ENCODE results near the gene SMYD3.

SMYD3 gene

DNA sequence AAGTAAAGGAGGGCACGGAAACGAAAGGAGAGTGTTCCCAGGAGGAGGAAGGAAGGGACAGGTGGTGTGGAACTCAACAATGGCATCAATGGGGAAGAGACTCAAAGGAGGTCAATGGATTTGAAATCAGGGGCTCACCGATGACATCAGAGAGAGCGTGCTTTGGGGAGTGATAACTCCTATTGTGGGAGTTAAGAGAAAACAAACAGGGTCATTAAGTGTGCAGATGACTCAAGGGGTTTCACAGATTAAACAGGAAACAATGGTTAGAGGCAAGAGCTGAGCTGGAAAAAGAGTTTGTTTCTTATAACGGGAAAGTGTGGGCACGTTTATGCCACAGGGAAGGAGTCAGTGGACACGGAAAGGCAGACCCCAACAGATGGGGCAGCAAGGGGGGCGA is 629.1 kb downstream of the SMYD3 start:
- no peak overlapping the region for H3K4me3 ChIP-seq (ENCODE audit: low read depth, low read length)
- ChIA-PET CTCF (no interaction called here), POLR2A (no interaction called here)
- no peak overlapping the region for H3K27ac ChIP-seq (ENCODE audit: extremely low read depth, low read depth, low read length)
- no peaks in the 10 kb centered on the region for H3K9me3 ChIP-seq (ENCODE audit: control insufficient read depth, insufficient read depth, low read depth, low read length)
- no peaks in the 10 kb centered on the region for H3K4me1 ChIP-seq (ENCODE audit: control insufficient read depth, insufficient read depth, low read length)
- H3K36me3 ChIP-seq (ENCODE audit: control insufficient read depth in 2 of 2, insufficient read depth in 1 of 2, low read length in 2 of 2): no peaks in the 10 kb centered on the region
- TF ChIP-seq ZNF423 (tag by site-specific recombination; IDR thresholded peaks at IDR 0.05): no peak

DNA sequence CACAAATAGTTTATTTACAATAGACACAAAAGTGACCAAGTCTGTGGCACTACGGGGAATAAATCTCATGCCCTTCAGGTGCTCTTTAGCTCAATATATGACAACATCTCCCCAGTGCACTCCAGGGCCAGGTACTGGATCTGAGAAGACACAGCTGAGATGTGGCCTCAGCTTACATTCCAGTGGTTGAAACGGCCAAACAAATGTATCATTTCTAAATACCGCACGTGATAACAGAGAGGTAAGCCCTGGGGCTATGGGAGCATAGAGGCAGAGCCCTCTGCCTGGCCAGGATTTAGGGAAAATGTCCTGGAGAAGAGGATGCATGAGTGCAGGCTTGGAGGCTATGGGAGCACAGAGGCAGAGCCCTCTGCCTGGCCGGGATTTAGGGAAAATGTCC is 630.5 kb downstream of the SMYD3 start:
- Histone ChIP-seq H3K36me3 (ENCODE audit: control insufficient read depth in 2 of 2, insufficient read depth in 1 of 2, low read length in 2 of 2) (no peaks in the 10 kb centered on the region), H3K27ac (ENCODE audit: extremely low read depth, low read depth, low read length) (no peak overlapping the region), H3K4me1 (ENCODE audit: control insufficient read depth, insufficient read depth, low read length) (no peaks in the 10 kb centered on the region), H3K4me3 (ENCODE audit: low read depth, low read length) (no peak overlapping the region), H3K9me3 (ENCODE audit: control insufficient read depth, insufficient read depth, low read depth, low read length) (no peaks in the 10 kb centered on the region)
- TF ChIP-seq ZNF626 (tag by site-specific recombination; IDR thresholded peaks at IDR 0.05) (no peak), ZNF529 (tag by site-specific recombination; IDR thresholded peaks at IDR 0.05; ENCODE audit: insufficient replicate concordance) (no peak)
- CTCF ChIA-PET: interaction anchor here (0.5 kb wide), 1 partner anchor 13 kb away, joined by 3 read pairs; no protein-coding TSS in a partner anchor
- POLR2A ChIA-PET: no interaction called here

DNA sequence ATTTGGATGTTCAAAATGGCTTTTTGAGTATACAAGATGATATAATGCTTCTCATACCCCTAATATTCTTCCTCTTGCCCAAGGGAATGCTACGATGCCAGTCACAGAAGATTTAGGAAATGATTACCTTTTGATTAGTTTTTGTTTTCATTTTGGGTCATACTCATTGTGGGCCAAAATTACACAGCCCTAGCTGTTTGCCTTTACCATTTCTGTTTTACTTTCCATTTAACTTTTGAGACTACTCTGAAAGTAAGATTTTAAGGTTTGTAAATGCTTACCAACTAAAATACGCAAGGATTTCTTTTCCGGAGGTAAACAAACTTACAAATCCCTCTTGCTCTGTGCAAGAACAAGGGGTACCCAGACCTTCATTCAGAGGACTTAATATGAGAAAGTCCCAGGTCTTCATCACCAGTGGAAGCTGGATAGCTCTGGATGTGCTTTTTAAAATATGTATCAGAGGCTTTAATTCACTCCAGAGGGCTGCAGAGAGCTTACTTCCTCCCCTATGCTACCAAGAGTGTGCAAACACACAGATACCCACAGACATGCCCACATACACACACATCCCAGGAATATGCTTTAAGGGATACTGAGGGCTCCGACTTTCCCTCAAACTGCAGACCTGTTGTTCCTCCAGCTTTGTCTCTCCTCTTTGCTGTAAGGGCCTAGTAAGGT is 631.4 kb downstream of the SMYD3 start:
- Histone ChIP-seq H3K4me1 (ENCODE audit: control insufficient read depth, insufficient read depth, low read length) (no peaks in the 10 kb centered on the region), H3K27ac (ENCODE audit: extremely low read depth, low read depth, low read length) (no peak overlapping the region), H3K9me3 (ENCODE audit: control insufficient read depth, insufficient read depth, low read depth, low read length) (no peaks in the 10 kb centered on the region), H3K36me3 (ENCODE audit: control insufficient read depth in 2 of 2, insufficient read depth in 1 of 2, low read length in 2 of 2) (no peaks in the 10 kb centered on the region), H3K4me3 (ENCODE audit: low read depth, low read length) (no peak overlapping the region)
- no peak for TF ChIP-seq ZEB2 (tag by site-specific recombination; IDR thresholded peaks at IDR 0.05)
- no peak for TF ChIP-seq GLI2 (tag by site-specific recombination; IDR thresholded peaks at IDR 0.05; ENCODE audit: borderline replicate concordance, low read depth)
- POLR2A ChIA-PET: no interaction called here
- CTCF ChIA-PET: interaction anchor here (0.6 kb wide), 1 partner anchor 264 kb away, joined by 3 read pairs; no protein-coding TSS in a partner anchor

DNA sequence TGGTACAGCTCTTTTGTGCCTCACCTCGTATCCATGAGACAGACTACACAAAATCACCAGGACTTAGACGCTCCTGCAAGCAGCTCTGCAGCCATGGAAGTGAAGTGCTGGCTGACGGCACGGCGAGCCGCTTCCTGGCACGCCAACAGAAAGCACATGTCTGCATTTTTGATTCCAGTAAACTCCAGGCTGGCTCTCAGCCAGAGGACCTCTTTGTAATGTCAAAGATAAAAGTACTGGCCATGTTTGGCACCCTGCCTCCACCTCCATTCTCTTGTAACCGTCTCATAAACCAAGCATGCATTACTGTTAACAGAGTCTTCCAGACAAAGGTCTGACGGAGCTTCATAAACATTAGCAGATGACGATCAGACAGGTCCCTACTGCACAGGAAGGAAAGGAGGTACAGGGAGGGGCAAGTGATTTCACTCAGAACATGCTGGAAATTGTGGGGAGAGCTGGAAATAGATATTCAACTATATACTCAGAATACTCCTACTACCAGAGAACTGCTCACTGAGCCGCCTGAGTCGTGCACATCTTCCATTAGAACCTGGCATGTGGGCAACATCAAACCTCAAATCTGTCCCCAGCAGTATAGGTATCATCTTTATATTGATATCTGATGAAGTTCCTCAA is 632.0 kb downstream of the SMYD3 start:
- no peaks in the 10 kb centered on the region for H3K4me1 ChIP-seq (ENCODE audit: control insufficient read depth, insufficient read depth, low read length)
- H3K27ac ChIP-seq (ENCODE audit: extremely low read depth, low read depth, low read length): no peak overlapping the region
- ChIA-PET POLR2A (no interaction called here), CTCF (interaction anchor here (0.9 kb wide), 1 partner anchor 17 kb away, joined by 3 read pairs; no protein-coding TSS in a partner anchor)
- no peaks in the 10 kb centered on the region for H3K9me3 ChIP-seq (ENCODE audit: control insufficient read depth, insufficient read depth, low read depth, low read length)
- no peak overlapping the region for H3K4me3 ChIP-seq (ENCODE audit: low read depth, low read length)
- H3K36me3 ChIP-seq (ENCODE audit: control insufficient read depth in 2 of 2, insufficient read depth in 1 of 2, low read length in 2 of 2): no peaks in the 10 kb centered on the region
- TF ChIP-seq, protein P1, sequence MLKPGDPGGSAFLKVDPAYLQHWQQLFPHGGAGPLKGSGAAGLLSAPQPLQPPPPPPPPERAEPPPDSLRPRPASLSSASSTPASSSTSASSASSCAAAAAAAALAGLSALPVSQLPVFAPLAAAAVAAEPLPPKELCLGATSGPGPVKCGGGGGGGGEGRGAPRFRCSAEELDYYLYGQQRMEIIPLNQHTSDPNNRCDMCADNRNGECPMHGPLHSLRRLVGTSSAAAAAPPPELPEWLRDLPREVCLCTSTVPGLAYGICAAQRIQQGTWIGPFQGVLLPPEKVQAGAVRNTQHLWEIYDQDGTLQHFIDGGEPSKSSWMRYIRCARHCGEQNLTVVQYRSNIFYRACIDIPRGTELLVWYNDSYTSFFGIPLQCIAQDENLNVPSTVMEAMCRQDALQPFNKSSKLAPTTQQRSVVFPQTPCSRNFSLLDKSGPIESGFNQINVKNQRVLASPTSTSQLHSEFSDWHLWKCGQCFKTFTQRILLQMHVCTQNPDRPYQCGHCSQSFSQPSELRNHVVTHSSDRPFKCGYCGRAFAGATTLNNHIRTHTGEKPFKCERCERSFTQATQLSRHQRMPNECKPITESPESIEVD (tag by site-specific recombination; IDR thresholded peaks at IDR 0.05): no peak
- TF ChIP-seq ZFHX2 (tag by site-specific recombination; conservative IDR thresholded peaks at IDR 0.05) (no peak), ZNF426 (tag by site-specific recombination; IDR thresholded peaks at IDR 0.05) (no peak), IKZF3 (tag by site-specific recombination; IDR thresholded peaks at IDR 0.05) (no peak)
- TF ChIP-seq, protein P2, sequence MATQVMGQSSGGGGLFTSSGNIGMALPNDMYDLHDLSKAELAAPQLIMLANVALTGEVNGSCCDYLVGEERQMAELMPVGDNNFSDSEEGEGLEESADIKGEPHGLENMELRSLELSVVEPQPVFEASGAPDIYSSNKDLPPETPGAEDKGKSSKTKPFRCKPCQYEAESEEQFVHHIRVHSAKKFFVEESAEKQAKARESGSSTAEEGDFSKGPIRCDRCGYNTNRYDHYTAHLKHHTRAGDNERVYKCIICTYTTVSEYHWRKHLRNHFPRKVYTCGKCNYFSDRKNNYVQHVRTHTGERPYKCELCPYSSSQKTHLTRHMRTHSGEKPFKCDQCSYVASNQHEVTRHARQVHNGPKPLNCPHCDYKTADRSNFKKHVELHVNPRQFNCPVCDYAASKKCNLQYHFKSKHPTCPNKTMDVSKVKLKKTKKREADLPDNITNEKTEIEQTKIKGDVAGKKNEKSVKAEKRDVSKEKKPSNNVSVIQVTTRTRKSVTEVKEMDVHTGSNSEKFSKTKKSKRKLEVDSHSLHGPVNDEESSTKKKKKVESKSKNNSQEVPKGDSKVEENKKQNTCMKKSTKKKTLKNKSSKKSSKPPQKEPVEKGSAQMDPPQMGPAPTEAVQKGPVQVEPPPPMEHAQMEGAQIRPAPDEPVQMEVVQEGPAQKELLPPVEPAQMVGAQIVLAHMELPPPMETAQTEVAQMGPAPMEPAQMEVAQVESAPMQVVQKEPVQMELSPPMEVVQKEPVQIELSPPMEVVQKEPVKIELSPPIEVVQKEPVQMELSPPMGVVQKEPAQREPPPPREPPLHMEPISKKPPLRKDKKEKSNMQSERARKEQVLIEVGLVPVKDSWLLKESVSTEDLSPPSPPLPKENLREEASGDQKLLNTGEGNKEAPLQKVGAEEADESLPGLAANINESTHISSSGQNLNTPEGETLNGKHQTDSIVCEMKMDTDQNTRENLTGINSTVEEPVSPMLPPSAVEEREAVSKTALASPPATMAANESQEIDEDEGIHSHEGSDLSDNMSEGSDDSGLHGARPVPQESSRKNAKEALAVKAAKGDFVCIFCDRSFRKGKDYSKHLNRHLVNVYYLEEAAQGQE (tag by site-specific recombination; IDR thresholded peaks at IDR 0.05): no peak
